Pancreas (tissue), 10 donors: Measurements from ENCODE around the gene PEA15. TPM values are rescaled to one million over a fixed set of nuclear protein-coding genes. Genes with fewer than 3 reads are reported as not detected.

Experiments
- ATAC-seq, 4 donors: fragments of 200-7000 bp; cut with Tn5 transposase; one replicate each; pipeline versions ENCODE4 v1.8.0 to v1.9.1; 2020; ENCODE audit warnings: mild to moderate bottlenecking in 4 of 4, moderate library complexity in 4 of 4
- DNase-seq, 6 donors: peaks; one replicate each; pipeline ENCODE4 v3.0.0-alpha.2; 2020
- FAIRE-seq: peaks from 2 replicates; lab custom pipeline; 2012; peaks lifted over from hg19 to GRCh38; lab: Jason Lieb, UNC
- H3K27ac ChIP-seq, 4 donors: fragments of 200-600 bp; sonication (generic); 1 replicate in 3 of 4; 2 replicates in 1 of 4; pipeline versions ENCODE4 v1.5.0 to v1.8.0; 2020
- H3K27me3 ChIP-seq, 4 donors: fragments of 200-600 bp; one replicate each; pipeline ENCODE4 v1.8.0; 2021
- H3K36me3 ChIP-seq, 3 donors: fragments of 200-600 bp; sonication (generic) in 1 of 3; one replicate each; pipeline versions ENCODE4 v1.5.0 to v1.8.0; 2020 to 2021
- H3K4me1 ChIP-seq, 3 donors: fragments of 200-600 bp; one replicate each; pipeline ENCODE4 v1.8.0; 2021
- H3K4me3 ChIP-seq, 4 donors: fragments of 200-600 bp; sonication (generic) in 2 of 4; one replicate each; pipeline versions ENCODE4 v1.5.0 to v1.8.0; 2020 to 2021
- H3K9me3 ChIP-seq, 4 donors: fragments of 200-600 bp; one replicate each; pipeline ENCODE4 v1.8.0; 2021
- WGBS, 2 donors: extraction: QIAGEN DNeasy Blood & Tissue Kit; methylation state at CpG; one replicate each; pipeline ENCODE4 v1.1.7; 2013; 5-methylcytosine and 5-hydroxymethylcytosine counted together
- intact Hi-C, 3 donors: fragments of 100-400 bp; cut with DNase I; formaldehyde crosslinking; loops; one replicate each; pipeline versions ENCODE4 v1.11.1 to v1.14.2; 2022
- polyA plus RNA-seq, 2 donors: library from polyadenylated mRNA; stranded (reverse); fragments of 200-250 nt; gene quantifications; one replicate each; pipeline ENCODE4 v1.2.3, GENCODE V29; 2013
- total RNA-seq, 6 donors: library from RNA; stranded (reverse); fragmentation: NEBNext Ultra II Directional in 4 of 6; extraction: Animal tissue kit (Norgen Biotek cat#: 25700) in 4 of 6; gene quantifications; one replicate each; pipeline versions ENCODE4 v1.2.1 to v1.2.4, GENCODE V29; 2021 to 2023
- TF ChIP-seq, protein P1 (sequence below), 4 donors: fragments of 200-600 bp; sonication (generic) in 3 of 4; IDR thresholded peaks; one replicate each; pipeline versions ENCODE4 v1.5.0 to v1.8.0; 2021; ENCODE audit warnings: antibody characterized with exemption in 4 of 4
- donor health status: healthy with polysubstance abuse.
- donor health status: DM: no; HTN: no; CAD: no; lungs with moderate emphysema.
- donor health status: DM: no; HTN: no; CAD: no.
- donor health status: control.
- donor health status: control.
- donor health status: Bipolar disorder and iron deficiency.
- donor health status: DM: yes; HTN: yes; CAD: no.
- donor health status: DM: no; HTN: no; CAD: no.
- donor health status: DM: no; HTN: no; CAD: no.
- donor health status: DM: yes; HTN: yes; CAD: no.

The PEA15 gene
- total and polyA plus RNA-seq, 8 donors, result 15.0 to 52.3 (median 30.7) TPM

DNA sequence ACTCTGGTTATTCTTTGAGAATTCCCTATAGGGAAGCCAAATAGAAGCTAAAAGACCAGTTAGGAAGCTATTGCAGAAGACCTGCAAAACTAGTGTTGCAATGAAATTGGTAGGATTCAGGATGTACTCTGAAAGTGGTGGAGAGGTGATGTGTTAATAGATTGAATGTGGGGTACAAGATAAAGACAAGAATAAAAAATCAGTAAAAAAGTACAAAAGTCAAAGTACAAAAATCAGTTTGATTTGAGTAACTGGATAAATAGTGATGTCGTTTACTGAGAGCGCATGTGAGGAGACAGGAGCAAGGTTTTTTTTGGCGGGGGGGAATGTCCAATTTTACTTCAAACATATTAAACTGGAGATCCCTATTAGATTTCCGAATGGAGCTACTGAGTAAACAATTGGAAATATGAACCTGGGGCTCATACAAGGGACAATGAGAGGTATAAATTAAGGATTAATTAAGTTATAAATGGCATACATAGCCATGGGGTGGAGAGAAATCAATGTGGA lies 59.7 kb downstream of the PEA15 start:
- ATAC-seq (no peak), FAIRE-seq (no peak), DNase-seq (no peak)
- Histone ChIP-seq H3K4me3 (no peak overlapping the region), H3K27ac (no peak overlapping the region), H3K27me3 (no peaks in the 10 kb centered on the region), H3K4me1 (peaks cover 3 to 12% (median 12%) of the 10 kb centered on the region in 3 donors), H3K9me3 (no peaks in the 10 kb centered on the region), H3K36me3 (no peaks in the 10 kb centered on the region)
- intact Hi-C loops, result no loop called here
- TF ChIP-seq, protein P1, sequence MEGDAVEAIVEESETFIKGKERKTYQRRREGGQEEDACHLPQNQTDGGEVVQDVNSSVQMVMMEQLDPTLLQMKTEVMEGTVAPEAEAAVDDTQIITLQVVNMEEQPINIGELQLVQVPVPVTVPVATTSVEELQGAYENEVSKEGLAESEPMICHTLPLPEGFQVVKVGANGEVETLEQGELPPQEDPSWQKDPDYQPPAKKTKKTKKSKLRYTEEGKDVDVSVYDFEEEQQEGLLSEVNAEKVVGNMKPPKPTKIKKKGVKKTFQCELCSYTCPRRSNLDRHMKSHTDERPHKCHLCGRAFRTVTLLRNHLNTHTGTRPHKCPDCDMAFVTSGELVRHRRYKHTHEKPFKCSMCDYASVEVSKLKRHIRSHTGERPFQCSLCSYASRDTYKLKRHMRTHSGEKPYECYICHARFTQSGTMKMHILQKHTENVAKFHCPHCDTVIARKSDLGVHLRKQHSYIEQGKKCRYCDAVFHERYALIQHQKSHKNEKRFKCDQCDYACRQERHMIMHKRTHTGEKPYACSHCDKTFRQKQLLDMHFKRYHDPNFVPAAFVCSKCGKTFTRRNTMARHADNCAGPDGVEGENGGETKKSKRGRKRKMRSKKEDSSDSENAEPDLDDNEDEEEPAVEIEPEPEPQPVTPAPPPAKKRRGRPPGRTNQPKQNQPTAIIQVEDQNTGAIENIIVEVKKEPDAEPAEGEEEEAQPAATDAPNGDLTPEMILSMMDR (IDR thresholded peaks at IDR 0.05), result no peak
- 62 to 69% methylated on average over 4 of the region's 4 CpGs for WGBS, 2 donors

Other genes starting within 250 kb of the PEA15 start
- 1 to 10 TPM; 4.0 to 7.6 (median 5.2) TPM for gene PIGM, start 173.4 kb upstream of the PEA15 start, total RNA-seq
- gene PIGM, start 173.4 kb upstream of the PEA15 start, polyA plus RNA-seq, result 1 to 10 TPM; 2.7 to 4.2 TPM
- gene KCNJ10, start 135.2 kb upstream of the PEA15 start, total RNA-seq, result under 1 TPM in 2 of 6 donors, not detected in 4; 0.08 to 0.09 TPM
- gene KCNJ10, start 135.2 kb upstream of the PEA15 start, polyA plus RNA-seq, result under 1 TPM in 1 of 2 donors, not detected in 1; 0.05 TPM
- not detected for gene KCNJ9, start 123.8 kb upstream of the PEA15 start, total RNA-seq
- gene KCNJ9, start 123.8 kb upstream of the PEA15 start, polyA plus RNA-seq, result under 1 TPM; 0.02 to 0.04 TPM
- gene IGSF8, start 106.8 kb upstream of the PEA15 start, total RNA-seq, result 10 to 100 TPM; 12.9 to 24.5 (median 16.5) TPM
- 10 to 100 TPM; 24.7 TPM for gene IGSF8, start 106.8 kb upstream of the PEA15 start, polyA plus RNA-seq
- gene ATP1A2, start 89.6 kb upstream of the PEA15 start, total RNA-seq, result 1 to 10 TPM in 1 of 6 donors, under 1 TPM in 5; 0.34 to 2.7 (median 0.45) TPM
- 1 to 10 TPM in 1 of 2 donors, under 1 TPM in 1; 0.89 to 1.6 TPM for gene ATP1A2, start 89.6 kb upstream of the PEA15 start, polyA plus RNA-seq
- not detected for gene ATP1A4, start 53.8 kb upstream of the PEA15 start, total RNA-seq
- not detected for gene ATP1A4, start 53.8 kb upstream of the PEA15 start, polyA plus RNA-seq
- gene CASQ1, start 14.8 kb upstream of the PEA15 start, total RNA-seq, result not detected
- gene CASQ1, start 14.8 kb upstream of the PEA15 start, polyA plus RNA-seq, result under 1 TPM in 1 of 2 donors, not detected in 1; 0.14 TPM
- 10 to 100 TPM; 51.1 to 93.0 (median 74.5) TPM for gene DCAF8, start 57.2 kb downstream of the PEA15 start, total RNA-seq
- gene DCAF8, start 57.2 kb downstream of the PEA15 start, polyA plus RNA-seq, result 100 to 1,000 TPM in 1 of 2 donors, 10 to 100 TPM in 1; 98.8 to 122 TPM
- gene PEX19, start 79.7 kb downstream of the PEA15 start, total RNA-seq, result 10 to 100 TPM; 15.0 to 27.9 (median 22.6) TPM
- gene PEX19, start 79.7 kb downstream of the PEA15 start, polyA plus RNA-seq, result 10 to 100 TPM in 1 of 2 donors, 1 to 10 TPM in 1; 6.8 to 18.0 TPM
- gene COPA, start 137.9 kb downstream of the PEA15 start, total RNA-seq, result 100 to 1,000 TPM in 1 of 6 donors, 10 to 100 TPM in 5; 61.1 to 114 (median 83.4) TPM
- gene COPA, start 137.9 kb downstream of the PEA15 start, polyA plus RNA-seq, result 10 to 100 TPM; 34.7 to 50.4 TPM
- 10 to 100 TPM; 47.4 to 64.7 (median 49.6) TPM for gene NCSTN, start 138.0 kb downstream of the PEA15 start, total RNA-seq
- gene NCSTN, start 138.0 kb downstream of the PEA15 start, polyA plus RNA-seq, result 10 to 100 TPM; 29.7 to 56.4 TPM
- gene NHLH1, start 161.7 kb downstream of the PEA15 start, total RNA-seq, result not detected
- gene NHLH1, start 161.7 kb downstream of the PEA15 start, polyA plus RNA-seq, result under 1 TPM; 0.11 to 0.14 TPM
- gene VANGL2, start 195.2 kb downstream of the PEA15 start, total RNA-seq, result 1 to 10 TPM; 2.5 to 9.9 (median 4.4) TPM
- 1 to 10 TPM; 3.6 to 4.3 TPM for gene VANGL2, start 195.2 kb downstream of the PEA15 start, polyA plus RNA-seq